Kidney (tissue), 14 donors: Measurements from ENCODE around the gene MYO10. TPM values are rescaled to one million over a fixed set of nuclear protein-coding genes. Genes with fewer than 3 reads are reported as not detected.

Experiments
- DNase-seq, 5 donors: peaks; one replicate each; pipeline ENCODE4 v3.0.0-alpha.2; 2013 to 2020
- FAIRE-seq: peaks from 2 replicates; lab custom pipeline; 2012; peaks lifted over from hg19 to GRCh38; lab: Jason Lieb, UNC
- H3K27ac ChIP-seq, 2 donors: one replicate each; pipeline ENCODE4 v1.7.0; 2013; ENCODE audit warnings: low read depth in 2 of 2, low read length in 2 of 2, inconsistent platforms in 1 of 2
- H3K27me3 ChIP-seq: one replicate; pipeline ENCODE4 v1.7.1; 2013; ENCODE audit warnings: low read length, inconsistent platforms; ENCODE audit not compliant: control insufficient read depth, insufficient read depth
- H3K36me3 ChIP-seq, 3 donors: one replicate each; pipeline versions ENCODE4 v1.7.0 to v1.7.1; 2013; ENCODE audit warnings: low read length in 3 of 3, control low read depth in 1 of 3, inconsistent platforms in 1 of 3; ENCODE audit not compliant: insufficient read depth in 3 of 3, control insufficient read depth in 2 of 3
- H3K4me1 ChIP-seq, 3 donors: one replicate each; pipeline versions ENCODE4 v1.7.0 to v1.7.1; 2013; ENCODE audit warnings: low read length in 3 of 3, inconsistent platforms in 1 of 3, low read depth in 1 of 3; ENCODE audit not compliant: control insufficient read depth in 2 of 3, insufficient read depth in 2 of 3
- H3K4me3 ChIP-seq, 3 donors: one replicate each; pipeline versions ENCODE4 v1.7.0 to v1.8.1; 2013; ENCODE audit warnings: low read length in 3 of 3, control low read depth in 1 of 3, inconsistent platforms in 1 of 3
- H3K9ac ChIP-seq, 3 donors: one replicate each; pipeline versions ENCODE4 v1.7.0 to v1.7.1; 2013; ENCODE audit warnings: low read length in 3 of 3, control low read depth in 1 of 3, inconsistent platforms in 1 of 3
- H3K9me3 ChIP-seq, 3 donors: one replicate each; pipeline versions ENCODE4 v1.7.0 to v1.7.1; 2013; ENCODE audit warnings: low read length in 3 of 3, control low read depth in 1 of 3, inconsistent platforms in 1 of 3; ENCODE audit not compliant: control insufficient read depth in 2 of 3, insufficient read depth in 1 of 3
- CTCF ChIP-seq: IDR thresholded peaks from 3 replicates; pipeline ENCODE4 v1.5.1; 2012; ENCODE audit warnings: mild to moderate bottlenecking, moderate library complexity, borderline replicate concordance; ENCODE audit not compliant: insufficient read depth; ENCODE audit errors: extremely low read depth
- intact Hi-C: fragments of 100-400 bp; cut with DNase I; formaldehyde crosslinking; loops from one replicate; pipeline ENCODE4 v1.11.1; 2022
- polyA plus RNA-seq: library from polyadenylated mRNA; stranded (reverse); fragments of 350-450 nt; fragmentation: Illumina TruSeq; extraction: RNeasy Lipid Tissue Mini Kit (QIAGEN cat#74804); gene quantifications from one replicate; pipeline ENCODE4 v1.2.3, GENCODE V29; 2014; ENCODE audit warnings: low read depth, low replicate concordance; ENCODE audit not compliant: insufficient read depth
- total RNA-seq: library from RNA; stranded (reverse); fragmentation: NEBNext Ultra II Directional; extraction: Animal tissue kit (Norgen Biotek cat#: 25700); gene quantifications from one replicate; pipeline ENCODE4 v1.2.1, GENCODE V29; 2021
- donor health status: control.
- donor health status: control.
- donor health status: control.
- donor health status: control.
- donor health status: control.
- donor health status: DM: yes; HTN: yes; CAD: no.
- donor health status: Normal renal cell carcinoma (clear cell type).

Gene MYO10
- total and polyA plus RNA-seq, 2 donors from 2014 or later: 7.6 to 52.4 TPM

- Histone ChIP-seq H3K9ac (no peak overlapping the region), H3K9me3 (no peaks in the 10 kb centered on the region), H3K27me3 (no peaks in the 10 kb centered on the region), H3K4me3 (no peak overlapping the region), H3K27ac (peak overlapping the region; percentile 53 to 56), H3K4me1 (peaks cover 0 to 6% (median 0%) of the 10 kb centered on the region in 3 donors), H3K36me3 (no peaks in the 10 kb centered on the region)
- no peak for TF ChIP-seq CTCF
- FAIRE-seq (no peak), DNase-seq (no peak)
- intact Hi-C loops: no loop called here
These were observed 116.4 kb downstream of the MYO10 start for GRCh38 chr5:16819522-16820167.

- Histone ChIP-seq H3K27ac (no peak overlapping the region), H3K4me3 (no peak overlapping the region), H3K4me1 (peaks cover 0 to 17% (median 6%) of the 10 kb centered on the region in 3 donors), H3K36me3 (no peaks in the 10 kb centered on the region), H3K9me3 (no peaks in the 10 kb centered on the region), H3K9ac (no peak overlapping the region), H3K27me3 (no peaks in the 10 kb centered on the region)
- DNase-seq (no peak), FAIRE-seq (no peak)
- TF ChIP-seq CTCF: no peak
- intact Hi-C loops: no loop called here
These were observed 120.7 kb downstream of the MYO10 start for GRCh38 chr5:16815432-16815831.

GRCh38 chr5:16812911-16813310, 123.2 kb downstream of the MYO10 start:
- intact Hi-C loops: no loop called here
- TF ChIP-seq CTCF: no peak
- Histone ChIP-seq H3K4me3 (no peak overlapping the region), H3K27ac (no peak overlapping the region), H3K27me3 (no peaks in the 10 kb centered on the region), H3K4me1 (peaks cover 0 to 15% (median 11%) of the 10 kb centered on the region in 3 donors), H3K36me3 (no peaks in the 10 kb centered on the region), H3K9ac (no peak overlapping the region), H3K9me3 (no peaks in the 10 kb centered on the region)
- FAIRE-seq (no peak), DNase-seq (no peak)
